ENCODE measurements around the gene JMJD8.

Gene JMJD8

GRCh38 chr16:658679-659571 is 25.2 kb downstream of the JMJD8 start:
- no peak for DNase-seq

DNA sequence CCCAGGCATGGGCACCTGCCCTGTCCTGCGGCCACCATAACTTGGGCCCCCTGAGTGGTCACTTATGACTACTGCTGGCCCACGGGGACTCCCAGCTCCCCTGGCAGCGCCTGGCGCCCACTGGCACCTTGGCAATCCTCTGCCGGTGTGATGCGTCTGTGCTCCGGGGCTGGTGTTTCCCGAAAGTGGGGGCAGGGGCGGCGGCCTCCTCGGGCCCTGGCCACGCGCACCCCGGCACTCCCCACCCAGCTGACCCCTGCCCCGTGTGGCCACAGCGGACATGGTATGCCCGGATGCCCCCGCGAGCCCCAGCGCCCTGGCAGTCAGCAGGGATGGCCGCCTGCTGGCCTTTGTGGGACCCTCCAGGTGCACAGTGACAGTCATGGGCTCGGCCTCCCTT is 26.6 kb downstream of the JMJD8 start:
- DNase-seq: no peak

DNA sequence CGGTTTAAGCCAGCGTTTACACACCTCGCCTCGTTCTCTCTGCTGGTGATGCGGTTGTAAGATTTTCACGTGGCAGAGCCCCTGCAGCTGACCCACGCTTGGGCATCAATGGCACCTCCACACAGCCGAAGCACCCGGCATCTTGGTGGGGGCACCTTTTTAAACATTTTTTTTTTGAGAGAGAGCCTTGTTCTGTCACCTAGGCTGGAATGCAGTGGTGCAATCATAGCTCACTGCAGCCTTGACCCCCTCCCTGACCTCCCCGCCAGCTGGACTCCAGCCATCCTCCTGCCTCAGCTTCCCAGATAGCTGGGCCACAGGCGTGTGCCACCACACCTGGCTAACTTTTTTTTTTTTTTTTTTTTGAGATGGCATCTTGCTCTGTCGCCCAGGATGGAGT is 30.1 kb downstream of the JMJD8 start:
- no peak for DNase-seq

DNA sequence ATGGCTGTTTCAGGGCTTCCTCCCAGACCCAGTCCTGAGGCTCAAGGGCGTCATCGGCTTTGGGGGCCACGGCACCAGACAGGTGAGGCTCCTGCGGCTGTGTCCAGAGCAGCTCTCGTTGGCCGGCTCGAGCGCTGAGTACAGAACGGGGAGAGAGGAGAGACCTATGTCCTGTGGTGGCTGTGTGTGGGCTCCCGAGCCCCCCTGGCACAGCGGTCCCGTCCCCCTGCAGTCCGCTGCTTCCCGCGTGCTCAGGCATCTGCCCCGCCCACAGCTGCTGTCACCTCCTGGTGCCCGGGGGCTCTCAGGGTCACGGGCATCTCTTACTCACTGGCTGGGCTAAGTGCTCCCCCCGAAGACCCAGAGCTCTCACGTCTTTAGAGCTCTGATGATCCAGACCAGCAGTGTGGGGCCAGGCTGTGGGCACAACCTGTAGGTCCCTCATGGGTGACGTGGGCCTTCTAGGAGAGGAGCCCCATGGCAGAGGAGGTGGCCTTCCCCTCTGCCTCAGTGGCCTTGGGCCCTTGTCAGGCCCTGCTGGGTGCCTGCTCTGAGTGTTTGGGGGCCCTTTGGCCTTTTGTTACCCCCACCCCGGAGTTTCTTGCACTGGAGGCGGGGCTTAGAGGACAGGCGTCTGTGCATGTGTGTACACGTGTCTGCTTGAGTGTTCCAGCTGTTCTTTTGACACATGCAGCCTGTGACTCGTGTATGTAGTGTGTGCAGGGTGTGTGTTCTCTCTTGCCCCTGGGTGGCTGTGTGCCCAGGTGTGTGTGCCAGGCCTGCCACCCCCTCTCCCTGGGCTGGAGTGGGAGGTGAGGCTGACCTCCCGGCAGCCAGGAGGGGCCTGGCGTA is 31.5 kb downstream of the JMJD8 start:
- no peak for DNase-seq

GRCh38 chr16:651844-652243 is 32.3 kb downstream of the JMJD8 start:
- DNase-seq: no peak

DNA sequence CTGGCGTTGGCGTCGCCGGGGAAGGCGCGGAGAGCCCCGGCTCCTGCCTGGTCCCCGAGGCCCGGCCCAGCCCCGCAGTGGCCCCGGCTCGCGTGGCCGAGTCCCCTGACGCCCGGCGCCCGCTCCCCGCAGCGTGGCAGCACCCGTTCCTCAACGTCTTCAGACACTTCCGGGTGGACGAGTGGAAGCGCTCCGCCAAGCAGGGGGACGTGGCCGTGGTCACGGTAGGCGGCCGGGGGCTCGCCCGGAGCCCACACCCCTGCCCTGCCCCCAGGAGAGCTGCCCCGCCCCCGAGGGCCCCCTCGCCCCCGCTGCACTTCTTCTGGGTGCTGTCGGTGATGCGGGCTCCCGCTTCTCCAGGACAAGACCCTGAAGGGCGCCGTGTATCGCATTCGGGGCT is 34.5 kb downstream of the JMJD8 start:
- no peak for DNase-seq

GRCh38 chr16:648781-649589 is 35.1 kb downstream of the JMJD8 start, which contains the start of gene WDR90:
Gene WDR90, plus strand, starts transcription at chr16:649365. Its CDS starts 52 bp downstream, at chr16:649417.
- peak; percentile 84 for DNase-seq

GRCh38 chr16:648071-648780 is 35.9 kb downstream of the JMJD8 start:
- DNase-seq: peak; percentile 5

DNA sequence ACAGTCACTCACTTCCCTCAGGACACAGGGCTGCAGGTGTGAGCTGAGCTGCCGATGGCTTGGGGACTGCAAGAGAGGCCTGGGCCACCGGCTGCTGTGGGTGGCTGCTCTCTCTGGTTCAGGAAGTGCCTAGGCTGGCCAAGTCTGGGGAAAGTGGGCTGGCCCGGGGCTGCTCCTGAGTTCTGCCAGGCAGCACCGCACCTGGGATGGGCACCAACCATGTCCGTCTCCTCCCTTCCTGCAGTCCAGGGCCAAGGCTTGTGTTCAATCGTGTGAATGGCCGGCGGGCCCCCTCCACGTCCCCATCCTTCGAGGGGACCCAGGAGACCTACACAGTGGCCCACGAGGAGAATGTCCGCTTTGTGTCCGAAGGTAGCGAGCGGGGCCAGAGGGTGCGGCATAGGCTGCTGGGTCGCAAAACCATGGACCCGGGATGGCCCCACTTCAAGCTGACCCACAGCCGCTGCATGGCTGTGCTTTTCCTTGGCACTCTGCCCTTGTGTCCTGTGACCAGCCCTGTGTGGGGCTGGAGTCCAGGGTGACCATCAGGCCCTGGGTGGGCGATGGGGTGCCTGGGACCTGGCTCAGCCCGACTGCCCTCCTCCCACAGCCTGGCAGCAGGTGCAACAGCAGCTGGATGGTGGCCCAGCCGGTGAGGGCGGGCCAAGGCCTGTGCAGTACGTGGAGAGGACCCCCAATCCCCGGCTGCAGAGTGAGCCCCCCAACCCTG is 36.8 kb downstream of the JMJD8 start:
- no peak for DNase-seq

- no peak for DNase-seq
Observed at GRCh38 chr16:646679-647172, 37.4 kb downstream of the JMJD8 start.

DNA sequence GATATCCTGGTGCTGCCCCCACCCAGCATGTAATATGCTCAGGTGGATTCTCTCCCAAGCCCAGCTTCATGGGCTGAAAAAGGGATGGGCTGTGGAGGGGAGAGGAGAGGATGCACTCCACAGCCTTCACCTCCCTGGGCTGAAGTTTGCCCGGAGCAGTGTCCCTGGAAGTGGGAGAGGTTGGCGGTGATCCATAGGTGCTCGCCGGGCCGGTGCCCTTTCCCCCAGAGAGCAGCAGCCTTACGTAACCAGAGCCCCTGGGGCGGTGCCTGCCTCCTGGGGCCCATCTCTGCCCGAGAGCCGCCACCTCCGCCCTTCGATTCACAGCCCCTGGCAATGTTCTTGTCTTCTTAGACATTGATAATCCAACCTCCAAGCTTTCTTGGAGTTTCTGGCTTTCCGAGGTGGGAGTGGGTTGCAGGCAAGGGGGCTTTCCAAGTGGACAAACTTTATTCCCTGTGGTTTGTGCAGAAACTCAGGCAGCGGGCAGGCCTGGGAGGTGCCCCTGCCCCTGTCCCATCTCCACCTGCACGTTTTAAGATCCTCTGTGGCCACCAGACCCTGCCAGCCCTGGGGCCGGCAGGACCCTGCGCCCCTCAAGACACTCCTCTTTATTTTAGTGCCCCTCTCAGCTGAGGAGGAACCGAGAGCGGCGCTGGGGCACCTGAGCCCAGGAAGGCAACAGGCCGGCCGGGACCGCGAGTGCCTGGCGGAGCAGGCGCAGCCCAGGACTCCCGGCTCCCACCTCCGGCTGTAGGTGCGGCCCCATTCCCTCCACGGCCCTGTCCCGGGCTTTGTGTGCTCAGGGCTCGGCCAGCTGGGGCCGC is 38.1 kb downstream of the JMJD8 start:
- no peak for DNase-seq

DNA sequence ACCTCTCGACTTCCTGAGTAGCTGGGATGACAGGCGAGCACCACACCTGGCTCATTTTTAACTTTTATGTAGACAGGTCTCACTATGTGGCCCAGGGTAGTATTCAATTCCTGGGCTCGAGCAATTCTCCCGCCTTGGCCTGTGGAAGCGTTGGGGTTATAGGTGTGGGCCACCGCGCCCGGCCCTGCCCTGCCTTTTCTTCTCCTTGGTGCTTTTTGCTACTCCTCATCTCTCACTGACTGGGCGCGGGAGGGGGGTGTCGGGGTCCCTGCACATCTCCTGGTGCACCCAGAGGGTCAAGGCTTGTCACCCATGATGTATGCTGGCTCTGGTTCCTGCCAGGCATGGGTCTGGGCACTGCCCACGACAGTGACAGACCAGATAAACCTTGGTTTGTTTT is 39.6 kb downstream of the JMJD8 start:
- DNase-seq: no peak

DNA sequence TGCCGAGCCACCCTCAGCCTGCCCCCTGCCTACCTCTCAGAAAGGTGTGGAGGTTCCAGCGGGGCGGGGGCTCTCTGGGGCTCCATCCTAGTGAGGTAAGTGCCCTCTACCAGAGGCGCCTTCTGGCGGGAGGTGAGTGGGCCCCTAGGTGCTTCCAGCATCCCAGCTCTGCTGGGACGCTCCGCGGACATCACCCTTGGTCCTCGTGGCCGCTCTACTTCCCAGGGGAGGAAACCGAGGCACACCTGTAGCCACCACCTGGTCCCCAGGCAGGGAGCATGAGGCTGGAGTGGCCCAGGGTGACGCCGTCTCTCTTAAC is 41.1 kb downstream of the JMJD8 start:
- DNase-seq: no peak

DNA sequence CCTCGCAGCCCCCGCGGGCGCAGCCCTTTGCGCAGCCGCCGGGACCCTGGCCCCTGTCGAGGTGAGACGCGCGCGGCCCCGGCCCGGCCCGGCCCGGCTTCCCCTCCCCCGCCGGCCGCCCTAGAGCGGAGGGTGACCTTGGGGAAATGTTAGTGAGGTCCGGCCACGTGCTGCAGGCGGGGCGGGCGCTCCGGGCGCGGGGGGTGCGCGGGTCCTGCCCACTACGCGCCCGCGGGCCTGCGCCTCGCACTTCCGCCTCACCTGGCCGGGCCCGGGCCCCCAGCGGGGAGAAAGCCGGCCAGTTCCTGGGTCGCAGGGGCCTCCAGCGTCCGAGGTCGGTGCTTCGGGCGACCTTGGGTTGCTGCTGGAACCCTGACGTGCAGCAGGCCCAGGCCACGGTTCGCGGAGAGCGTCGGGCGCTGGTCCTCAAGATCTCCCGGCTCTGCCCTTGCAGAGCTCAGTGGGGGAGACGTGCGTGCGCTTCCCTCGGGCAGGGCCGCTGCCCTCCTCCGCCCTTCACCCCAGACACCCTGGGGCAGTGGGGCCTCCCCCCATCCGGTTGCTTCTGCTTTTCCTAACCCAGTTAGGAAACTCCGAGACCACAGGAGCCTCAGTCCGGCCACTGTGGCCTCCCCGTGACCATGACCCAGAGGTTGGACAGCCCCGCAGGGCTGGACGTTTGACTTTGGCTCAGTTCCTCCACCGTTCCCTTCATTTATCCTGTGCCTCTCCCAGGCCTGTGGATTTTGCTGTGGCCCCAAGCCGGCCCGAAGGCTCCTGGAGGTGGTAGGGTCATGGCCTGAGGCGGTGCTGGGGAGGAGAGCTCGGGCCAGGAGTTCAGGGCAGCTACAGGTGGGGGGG is 41.7 kb downstream of the JMJD8 start:
- no peak for DNase-seq

DNA sequence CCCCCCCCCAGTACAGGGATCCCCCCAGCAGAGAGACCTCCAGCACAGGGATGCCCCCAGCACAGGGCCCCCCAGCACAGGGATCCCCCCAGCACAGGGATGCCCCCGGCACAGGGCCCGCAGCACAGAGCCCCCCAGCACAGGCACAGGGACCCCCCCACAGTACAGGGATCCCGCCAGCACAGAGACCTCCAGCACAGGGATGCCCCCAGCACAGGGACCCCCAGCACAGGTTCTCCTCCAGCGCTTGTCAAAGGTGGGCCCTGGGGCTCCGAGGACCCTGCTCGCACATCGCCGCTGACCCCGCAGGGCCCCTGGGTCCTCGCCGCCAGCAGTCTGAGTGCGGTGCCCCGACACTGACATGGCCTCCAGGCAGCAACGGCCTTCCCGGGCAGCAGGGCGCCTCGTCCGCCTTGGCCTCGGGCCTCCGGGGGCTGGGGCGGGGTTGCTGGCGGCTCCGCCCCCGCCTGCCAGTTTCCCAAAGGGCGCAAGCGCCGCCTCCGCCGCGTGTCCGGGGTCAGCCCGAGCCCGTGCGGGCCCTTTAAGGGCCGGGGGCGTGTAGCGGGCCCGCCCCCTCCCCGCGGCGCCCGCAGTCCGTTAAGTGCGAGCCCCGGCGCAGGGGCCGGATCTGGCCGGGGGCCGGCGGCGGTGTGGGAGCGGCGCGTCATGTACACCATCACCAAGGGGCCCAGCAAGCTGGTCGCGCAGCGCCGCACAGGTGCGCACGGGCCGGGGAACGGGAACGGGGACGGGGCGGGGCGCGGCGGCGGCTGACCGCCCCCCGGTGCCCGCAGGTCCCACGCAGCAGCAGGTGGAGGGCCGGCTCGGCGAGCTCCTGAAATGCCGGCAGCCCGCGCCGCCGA is 42.6 kb downstream of the JMJD8 start, which contains the start of gene MCRIP2:
TSS of gene MCRIP2 (plus strand) at position 503 of the 863 bp plus-strand sequence. CDS start at position 667, 164 bp downstream.
- DNase-seq: peak; percentile 50

DNA sequence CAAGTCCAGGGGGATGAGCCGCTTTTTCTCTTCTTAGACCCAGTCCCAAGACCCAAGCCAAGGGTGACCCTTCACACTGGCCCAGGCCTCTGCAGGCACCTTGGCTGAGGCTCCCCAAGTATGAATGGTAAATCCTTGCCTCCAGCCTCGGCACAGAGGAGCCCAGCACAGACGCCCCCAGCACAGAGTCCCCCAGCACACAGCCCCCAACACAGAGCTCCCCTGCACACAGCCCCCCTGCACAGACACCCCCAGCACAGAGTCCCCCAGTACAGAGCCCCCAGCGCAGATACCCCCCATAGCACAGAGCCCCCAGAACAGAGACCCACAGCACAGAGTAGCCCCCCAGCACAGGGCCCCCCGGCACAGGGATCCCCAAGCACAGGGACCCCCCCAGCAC is 43.5 kb downstream of the JMJD8 start:
- no peak for DNase-seq

GRCh38 chr16:638836-639235 is 45.3 kb downstream of the JMJD8 start:
- DNase-seq: no peak

- no peak for DNase-seq
Observed at GRCh38 chr16:638034-638543, 46.0 kb downstream of the JMJD8 start.
